ENCODE data around the gene BDH1. TPM values are rescaled to one million over a fixed set of nuclear protein-coding genes. Genes with fewer than 3 reads are reported as not detected.

BDH1 gene
- total and polyA plus RNA-seq, 8 donors = 15.5 to 22.0 (median 19.3) TPM

DNA sequence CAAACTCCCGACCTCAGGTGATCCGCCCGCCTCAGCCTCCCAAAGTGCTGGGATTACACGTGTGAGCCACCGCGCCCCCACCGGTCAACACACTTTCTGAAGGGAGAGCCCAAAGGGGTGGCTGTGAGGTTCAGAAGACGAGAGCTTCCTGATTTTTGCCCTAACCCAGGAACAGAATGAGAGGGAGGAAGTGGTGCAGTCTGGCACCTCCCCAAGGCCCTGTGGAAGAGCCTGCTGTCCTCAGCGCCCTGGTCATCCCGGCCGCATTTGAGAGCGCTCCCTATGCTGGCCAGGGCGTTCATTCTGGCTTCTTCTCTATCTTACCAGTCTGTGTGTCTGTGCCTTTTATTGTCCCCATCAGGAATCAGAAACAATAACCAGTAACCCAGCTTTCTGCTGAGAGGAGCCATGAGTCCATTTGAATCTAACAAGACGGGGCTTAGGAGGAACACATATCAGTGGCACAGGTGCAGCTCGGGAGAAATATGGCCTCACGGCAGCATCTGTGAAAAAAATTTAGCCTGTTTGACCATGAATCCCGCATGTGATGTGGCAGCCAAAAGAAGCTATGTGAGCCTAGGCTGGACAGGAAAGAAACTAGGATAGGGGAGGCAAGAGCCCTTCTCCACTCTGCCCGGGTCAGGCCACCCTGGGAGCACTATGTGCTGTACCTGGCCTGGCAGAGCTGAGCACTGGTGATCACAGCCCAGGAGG, 12.9 kb downstream of the BDH1 start:
- H3K27me3 ChIP-seq = no peaks in the 10 kb centered on the region
- H3K4me1 ChIP-seq = peaks cover 0 to 42% of the 10 kb centered on the region in 2 donors
- no peaks in the 10 kb centered on the region for H3K9me3 ChIP-seq
- peaks cover 0 to 3% of the 10 kb centered on the region in 2 donors for H3K36me3 ChIP-seq
- H3K4me3 ChIP-seq = no peak overlapping the region
- peak in 1 of 4 donors; percentile 68 for DNase-seq
- intact Hi-C loops (cut with DNase I) = no loop called here
- peak; percentile 54 for ATAC-seq
- peak overlapping the region in 1 of 2 donors; percentile 33 for H3K27ac ChIP-seq
- TF ChIP-seq, protein P1, sequence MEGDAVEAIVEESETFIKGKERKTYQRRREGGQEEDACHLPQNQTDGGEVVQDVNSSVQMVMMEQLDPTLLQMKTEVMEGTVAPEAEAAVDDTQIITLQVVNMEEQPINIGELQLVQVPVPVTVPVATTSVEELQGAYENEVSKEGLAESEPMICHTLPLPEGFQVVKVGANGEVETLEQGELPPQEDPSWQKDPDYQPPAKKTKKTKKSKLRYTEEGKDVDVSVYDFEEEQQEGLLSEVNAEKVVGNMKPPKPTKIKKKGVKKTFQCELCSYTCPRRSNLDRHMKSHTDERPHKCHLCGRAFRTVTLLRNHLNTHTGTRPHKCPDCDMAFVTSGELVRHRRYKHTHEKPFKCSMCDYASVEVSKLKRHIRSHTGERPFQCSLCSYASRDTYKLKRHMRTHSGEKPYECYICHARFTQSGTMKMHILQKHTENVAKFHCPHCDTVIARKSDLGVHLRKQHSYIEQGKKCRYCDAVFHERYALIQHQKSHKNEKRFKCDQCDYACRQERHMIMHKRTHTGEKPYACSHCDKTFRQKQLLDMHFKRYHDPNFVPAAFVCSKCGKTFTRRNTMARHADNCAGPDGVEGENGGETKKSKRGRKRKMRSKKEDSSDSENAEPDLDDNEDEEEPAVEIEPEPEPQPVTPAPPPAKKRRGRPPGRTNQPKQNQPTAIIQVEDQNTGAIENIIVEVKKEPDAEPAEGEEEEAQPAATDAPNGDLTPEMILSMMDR (IDR thresholded peaks at IDR 0.05) = no peak

DNA sequence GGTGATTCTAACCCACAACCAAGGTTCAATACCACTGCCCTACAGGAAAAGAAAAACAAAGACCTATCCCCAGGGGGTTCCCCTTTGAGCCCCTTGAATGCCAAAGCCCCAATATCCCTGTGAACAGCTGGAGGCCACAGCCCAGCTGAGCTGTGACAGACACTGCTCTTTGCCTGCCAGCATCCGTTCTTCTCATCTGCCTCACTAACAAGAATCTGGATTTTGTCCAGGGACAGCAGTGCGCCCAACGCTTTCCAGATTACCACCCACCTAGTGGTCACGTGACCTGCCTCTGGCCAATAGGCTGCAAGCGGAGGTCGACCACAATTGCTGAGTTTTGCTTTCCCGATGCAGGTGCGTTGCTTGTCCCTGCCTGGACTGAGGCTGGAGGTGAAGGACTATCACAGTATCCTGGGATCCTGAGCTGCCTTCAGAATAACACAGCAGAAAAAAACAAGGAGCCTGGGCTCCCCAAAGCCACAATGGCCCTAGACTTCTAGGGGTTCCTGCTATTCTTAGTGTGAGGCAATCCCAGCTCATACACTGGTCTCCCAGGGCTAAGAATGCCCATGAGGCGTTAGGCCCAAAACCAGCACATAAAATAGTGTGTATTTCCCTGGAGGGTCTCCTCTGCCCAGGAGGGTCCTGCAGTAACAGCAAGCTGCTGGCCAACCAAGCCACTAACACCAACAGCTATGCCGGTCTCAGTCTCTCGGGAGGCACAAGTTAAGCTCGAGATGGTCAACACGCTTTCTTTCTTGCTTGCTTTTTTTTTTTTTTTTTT, 13.8 kb downstream of the BDH1 start:
- intact Hi-C loops (cut with DNase I) = no loop called here
- peak overlapping the region in 1 of 2 donors; percentile 33 for H3K27ac ChIP-seq

DNA sequence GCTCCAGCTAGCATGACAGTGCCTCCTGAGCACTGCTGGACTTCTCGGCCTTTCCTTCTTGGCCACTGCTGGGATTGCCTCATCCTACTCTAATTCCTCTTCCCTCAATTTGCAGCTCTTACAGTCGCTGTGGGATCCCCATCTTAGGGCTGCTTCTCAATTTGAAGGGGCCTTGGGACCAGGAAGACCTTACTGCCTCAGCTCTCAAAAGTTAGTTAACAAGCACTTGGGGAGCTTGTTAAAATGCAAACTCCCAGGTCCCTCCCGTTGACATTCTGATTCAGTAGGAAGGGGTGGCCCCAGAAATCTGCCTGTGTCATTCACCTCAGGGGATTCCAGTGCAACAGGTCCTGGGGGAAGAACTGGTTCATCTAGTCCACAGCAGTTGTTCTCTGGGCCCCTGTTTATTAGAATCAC, 14.8 kb downstream of the BDH1 start:
- intact Hi-C loops (cut with DNase I) = no loop called here
- peak in 1 of 4 donors; percentile 45 for DNase-seq

More for the DNA sequence above, 13.8 kb downstream of the BDH1 start:
- no peaks in the 10 kb centered on the region for H3K27me3 ChIP-seq
- no peaks in the 10 kb centered on the region for H3K9me3 ChIP-seq
- TF ChIP-seq, protein P1 (IDR thresholded peaks at IDR 0.05) = no peak
- H3K4me3 ChIP-seq = no peak overlapping the region
- peak in 2 of 4 donors; percentile 67 to 79 for DNase-seq
- H3K4me1 ChIP-seq = peaks cover 0 to 42% of the 10 kb centered on the region in 2 donors
- H3K36me3 ChIP-seq = peaks cover 0 to 3% of the 10 kb centered on the region in 2 donors
- no peak for ATAC-seq

DNA sequence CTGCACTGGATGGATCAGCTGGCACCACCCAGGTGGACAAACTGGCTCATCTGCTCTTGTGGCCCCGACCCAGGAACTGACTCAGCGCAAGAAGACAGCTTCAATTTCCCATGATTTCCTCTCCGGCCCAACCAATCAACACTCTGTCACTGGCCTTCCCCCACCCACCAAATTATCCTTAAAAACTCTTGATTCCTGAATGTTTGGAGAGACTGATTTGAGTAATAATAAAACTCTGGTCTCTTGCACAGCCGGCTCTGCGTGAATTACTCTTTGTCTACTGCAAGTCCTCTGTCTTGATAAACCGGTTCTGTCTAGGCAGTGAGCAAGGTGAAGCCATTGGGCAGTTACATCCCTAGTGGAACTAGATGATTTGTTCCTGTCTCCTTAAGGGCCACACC, 16.1 kb downstream of the BDH1 start:
- TF ChIP-seq, protein P1 (IDR thresholded peaks at IDR 0.05) = no peak
- intact Hi-C loops (cut with DNase I) = no loop called here
- peak; percentile 77 for ATAC-seq
- Histone ChIP-seq H3K9me3 (no peaks in the 10 kb centered on the region), H3K4me3 (no peak overlapping the region), H3K36me3 (peaks cover 0 to 3% of the 10 kb centered on the region in 2 donors), H3K27ac (no peak overlapping the region), H3K4me1 (peaks cover 0 to 27% of the 10 kb centered on the region in 2 donors), H3K27me3 (no peaks in the 10 kb centered on the region)
- peak in 1 of 4 donors; percentile 68 for DNase-seq

More for the DNA sequence above, 14.8 kb downstream of the BDH1 start:
- TF ChIP-seq, protein P1 (IDR thresholded peaks at IDR 0.05) = no peak
- peaks cover 0 to 3% of the 10 kb centered on the region in 2 donors for H3K36me3 ChIP-seq
- no peaks in the 10 kb centered on the region for H3K9me3 ChIP-seq
- H3K27me3 ChIP-seq = no peaks in the 10 kb centered on the region
- ATAC-seq = no peak
- peaks cover 0 to 36% of the 10 kb centered on the region in 2 donors for H3K4me1 ChIP-seq
- no peak overlapping the region for H3K27ac ChIP-seq
- no peak overlapping the region for H3K4me3 ChIP-seq
